Cardiac muscle cell (in vitro differentiated cells and primary cell): ENCODE measurements around the gene BPI. TPM values are rescaled to one million over a fixed set of nuclear protein-coding genes. Genes with fewer than 3 reads are reported as not detected.

Experiments
- DNase-seq, 2 donors: peaks; one replicate each; pipeline versions ENCODE4 v3.0.0 to v3.0.0-alpha.2; 2010 to 2017; ENCODE audit warnings: low read depth in 1 of 2, low spot score in 1 of 2
- H3K27ac ChIP-seq: fragments of 200-600 bp; sonication (generic); 2 replicates; pipeline ENCODE4 v1.5.1; 2016
- H3K27me3 ChIP-seq: fragments of 200-600 bp; sonication (generic); 2 replicates; pipeline ENCODE4 v1.6.0; 2016; ENCODE audit warnings: control low read depth
- H3K36me3 ChIP-seq: fragments of 200-600 bp; sonication (generic); 2 replicates; pipeline ENCODE4 v1.5.1; 2016; ENCODE audit warnings: control low read depth
- H3K4me1 ChIP-seq: fragments of 200-600 bp; sonication (generic); 2 replicates; pipeline ENCODE4 v1.8.1; 2017; ENCODE audit warnings: low read depth, mild to moderate bottlenecking, mixed run types
- H3K4me3 ChIP-seq: fragments of 200-600 bp; sonication (generic); 2 replicates; pipeline ENCODE4 v1.5.1; 2016; ENCODE audit warnings: mild to moderate bottlenecking
- H3K9me3 ChIP-seq: fragments of 200-600 bp; sonication (generic); 2 replicates; pipeline ENCODE4 v1.5.1; 2017; ENCODE audit warnings: low read depth, mild to moderate bottlenecking, control low read depth
- CTCF ChIP-seq: IDR thresholded peaks from 2 replicates; pipeline ENCODE4 v1.5.1; 2012; ENCODE audit warnings: low read depth, mild to moderate bottlenecking, low read length
- polyA plus RNA-seq: library from polyadenylated mRNA; unstranded; fragments of >200 nt; fragmentation: Nextera tagmentation; extraction: Ambion mirVana; gene quantifications from 2 replicates; pipeline ENCODE4 v1.2.1, GENCODE V29; 2016
- total RNA-seq: library from RNA; depleted of rRNA; stranded (reverse); fragments of >200 nt; gene quantifications from 2 replicates; pipeline ENCODE4 v1.2.3, GENCODE V29; 2016

Gene BPI
- total and polyA plus RNA-seq, 2 experiments from 2014 or later = not detected

- H3K4me1 ChIP-seq = no peaks in the 10 kb centered on the region
- H3K36me3 ChIP-seq = no peaks in the 10 kb centered on the region
- H3K27me3 ChIP-seq = no peaks in the 10 kb centered on the region
- H3K9me3 ChIP-seq = no peaks in the 10 kb centered on the region
- DNase-seq = no peak
- no peak overlapping the region for H3K27ac ChIP-seq
- no peak for TF ChIP-seq CTCF
- no peak overlapping the region for H3K4me3 ChIP-seq
Measured at GRCh38 chr20:38299963-38300362, 4.0 kb upstream of the BPI start.

- TF ChIP-seq CTCF = no peak
- H3K4me1 ChIP-seq = no peaks in the 10 kb centered on the region
- no peak for DNase-seq
- no peaks in the 10 kb centered on the region for H3K9me3 ChIP-seq
- H3K27me3 ChIP-seq = no peaks in the 10 kb centered on the region
- no peak overlapping the region for H3K27ac ChIP-seq
- no peaks in the 10 kb centered on the region for H3K36me3 ChIP-seq
- H3K4me3 ChIP-seq = no peak overlapping the region
Measured at GRCh38 chr20:38300438-38300837, 3.5 kb upstream of the BPI start.

GRCh38 chr20:38301309-38301708 lies 2.6 kb upstream of the BPI start:
- DNase-seq = no peak
- H3K36me3 ChIP-seq = no peaks in the 10 kb centered on the region
- TF ChIP-seq CTCF = no peak

GRCh38 chr20:38302786-38303185 lies 1.2 kb upstream of the BPI start:
- Histone ChIP-seq H3K36me3 (no peaks in the 10 kb centered on the region), H3K27ac (no peak overlapping the region), H3K27me3 (no peaks in the 10 kb centered on the region), H3K4me1 (no peaks in the 10 kb centered on the region), H3K9me3 (no peaks in the 10 kb centered on the region), H3K4me3 (no peak overlapping the region)
- DNase-seq = no peak
- TF ChIP-seq CTCF = no peak

More at GRCh38 chr20:38301309-38301708, 2.6 kb upstream of the BPI start:
- Histone ChIP-seq H3K27ac (no peak overlapping the region), H3K4me3 (no peak overlapping the region), H3K9me3 (no peaks in the 10 kb centered on the region), H3K27me3 (no peaks in the 10 kb centered on the region), H3K4me1 (no peaks in the 10 kb centered on the region)

GRCh38 chr20:38304845-38305447 lies 990 bp downstream of the BPI start:
- peak; percentile 62 for TF ChIP-seq CTCF

GRCh38 chr20:38305541-38305940 lies 1.6 kb downstream of the BPI start:
- no peak for DNase-seq
- no peaks in the 10 kb centered on the region for H3K27me3 ChIP-seq
- H3K36me3 ChIP-seq = no peaks in the 10 kb centered on the region
- no peak overlapping the region for H3K4me3 ChIP-seq
- no peaks in the 10 kb centered on the region for H3K4me1 ChIP-seq
- H3K9me3 ChIP-seq = no peaks in the 10 kb centered on the region
- TF ChIP-seq CTCF = no peak
- no peak overlapping the region for H3K27ac ChIP-seq

More at GRCh38 chr20:38304845-38305447, 990 bp downstream of the BPI start:
- Histone ChIP-seq H3K27ac (no peak overlapping the region), H3K36me3 (no peaks in the 10 kb centered on the region), H3K9me3 (no peaks in the 10 kb centered on the region), H3K4me1 (no peaks in the 10 kb centered on the region), H3K4me3 (no peak overlapping the region), H3K27me3 (no peaks in the 10 kb centered on the region)
- peak; percentile 6 to 54 for DNase-seq
